Renal cortex interstitium (tissue), 11 donors: Measurements from ENCODE around the gene LTBP1. TPM values are rescaled to one million over a fixed set of nuclear protein-coding genes. Genes with fewer than 3 reads are reported as not detected.

Experiments
- DNase-seq, 11 donors: peaks; one replicate each; pipeline ENCODE4 v3.0.0-alpha.2; 2013; ENCODE audit warnings: low read depth in 9 of 11, low spot score in 4 of 11; ENCODE audit errors: extremely low read depth in 1 of 11
- polyA plus RNA-seq, 3 donors: library from polyadenylated mRNA; unstranded; fragments of 120-200 nt; gene quantifications; one replicate each; pipeline ENCODE4 v1.2.1, GENCODE V29; 2013; ENCODE audit not compliant: insufficient read length in 3 of 3

LTBP1 gene
- polyA plus RNA-seq, 3 donors = 64.5 to 92.8 (median 82.8) TPM

DNA sequence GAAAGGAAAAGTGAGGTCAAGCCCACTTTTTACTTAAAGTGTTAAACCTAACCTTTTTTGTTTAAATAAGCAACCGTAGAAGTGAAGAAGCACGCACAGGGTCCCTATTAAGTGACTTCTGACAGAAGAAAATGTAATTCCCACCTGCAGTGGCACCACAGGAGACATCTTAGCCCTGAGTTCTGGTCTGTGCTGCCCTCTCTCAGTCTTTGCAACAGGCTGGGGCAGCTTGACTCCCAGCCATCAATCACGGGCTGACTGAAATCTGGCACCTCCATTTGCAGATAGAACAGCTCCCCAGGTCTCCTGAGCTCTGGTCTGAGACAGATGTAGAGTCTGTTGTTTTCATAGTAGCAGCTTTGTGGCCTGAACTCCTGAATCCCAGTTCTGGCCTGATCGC, 170.0 kb downstream of the LTBP1 start:
- DNase-seq = no peak

DNA sequence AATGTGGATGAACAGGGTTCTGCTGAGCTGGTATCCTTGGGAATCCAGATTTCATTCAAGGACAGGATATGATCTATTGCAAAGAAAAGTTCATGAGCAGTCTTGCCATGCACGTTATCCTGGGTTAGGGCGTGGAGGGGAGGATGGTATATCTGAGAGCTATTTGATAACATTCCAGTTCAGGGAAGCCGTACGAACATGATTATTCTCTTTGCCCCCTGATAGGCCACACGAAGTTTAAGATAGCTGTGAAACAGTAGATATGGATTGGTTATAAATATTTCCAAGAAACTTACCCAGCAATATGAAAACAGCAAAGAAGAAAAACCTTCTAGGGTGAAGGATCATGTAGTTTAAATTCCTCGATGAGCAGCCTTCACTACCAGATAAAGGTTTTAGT, 171.9 kb downstream of the LTBP1 start:
- no peak for DNase-seq

DNA sequence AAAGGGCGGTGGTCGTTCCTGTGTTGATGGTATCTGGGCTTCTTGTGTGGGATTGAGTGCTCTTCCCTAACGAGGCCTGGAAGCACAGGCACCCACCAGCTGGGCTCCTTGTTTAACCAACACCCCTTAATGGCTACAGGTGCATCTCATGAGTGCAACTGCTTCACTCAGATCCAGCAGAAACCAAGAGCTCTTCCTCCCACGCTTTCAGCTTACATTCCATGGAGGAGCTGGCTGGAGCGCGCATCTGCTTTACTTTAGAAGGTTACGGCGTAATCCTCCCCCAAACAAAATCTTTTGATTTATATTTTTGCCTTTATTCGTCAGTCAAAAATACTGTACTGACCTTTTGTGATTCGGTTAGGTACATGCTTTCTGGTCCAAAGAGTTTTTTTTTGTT, 174.7 kb downstream of the LTBP1 start:
- no peak for DNase-seq

DNA sequence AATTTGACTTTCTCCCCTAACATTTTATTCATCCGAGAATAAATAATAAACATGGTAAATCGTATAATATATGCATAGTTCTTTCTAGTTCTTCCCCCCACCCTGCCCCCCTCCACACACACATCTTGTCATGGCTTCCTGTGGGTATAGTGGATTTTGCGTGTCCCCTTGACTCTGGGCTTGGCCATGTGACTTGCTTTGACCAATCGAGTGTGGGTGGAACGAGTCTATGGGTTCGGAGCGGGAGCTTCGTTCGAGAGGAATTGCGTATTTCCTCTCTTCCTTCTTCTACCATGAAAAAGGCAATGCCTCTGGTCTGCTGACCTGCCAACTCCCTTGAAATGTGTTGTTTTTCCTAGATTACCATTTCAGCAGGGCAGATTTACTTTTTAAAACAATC, 175.2 kb downstream of the LTBP1 start:
- DNase-seq = no peak

DNA sequence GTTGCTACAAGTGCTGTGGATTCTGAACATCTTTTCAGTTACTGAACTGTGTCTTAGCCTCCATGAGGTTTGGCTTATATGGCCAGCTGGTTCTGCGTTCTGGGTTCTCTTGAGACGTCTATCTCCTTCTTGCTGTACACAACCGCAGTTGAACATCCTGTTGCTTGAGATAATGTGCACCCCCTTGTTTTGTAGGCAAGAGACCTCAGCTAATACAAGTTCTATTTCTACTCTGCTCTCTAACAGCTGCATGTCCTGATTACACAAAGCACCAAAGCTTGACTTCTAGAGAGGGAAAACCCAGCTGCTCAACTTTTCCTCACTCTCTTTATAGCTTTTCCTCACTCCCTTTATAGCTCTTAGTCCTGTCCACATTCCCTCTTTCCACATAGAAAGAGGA, 176.0 kb downstream of the LTBP1 start:
- no peak for DNase-seq

DNA sequence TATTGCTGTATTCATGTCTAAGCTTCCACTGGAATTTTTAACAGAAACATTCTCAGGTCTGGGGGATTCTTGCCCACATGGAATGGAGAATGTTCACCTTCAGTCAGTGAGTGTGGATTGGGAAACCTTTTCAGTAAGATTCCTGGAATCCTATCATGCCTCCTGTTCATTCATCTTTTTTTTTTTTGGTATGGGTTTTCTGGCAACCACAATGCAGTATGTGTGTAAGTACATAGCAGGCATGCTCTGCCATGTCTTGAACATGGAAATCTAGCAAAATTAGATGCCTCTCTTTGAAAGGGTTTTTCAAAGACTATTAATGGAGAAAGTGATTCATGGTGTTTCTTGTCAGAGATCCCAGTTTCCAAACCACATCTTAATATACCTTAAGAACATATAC, 176.5 kb downstream of the LTBP1 start:
- DNase-seq = no peak

DNA sequence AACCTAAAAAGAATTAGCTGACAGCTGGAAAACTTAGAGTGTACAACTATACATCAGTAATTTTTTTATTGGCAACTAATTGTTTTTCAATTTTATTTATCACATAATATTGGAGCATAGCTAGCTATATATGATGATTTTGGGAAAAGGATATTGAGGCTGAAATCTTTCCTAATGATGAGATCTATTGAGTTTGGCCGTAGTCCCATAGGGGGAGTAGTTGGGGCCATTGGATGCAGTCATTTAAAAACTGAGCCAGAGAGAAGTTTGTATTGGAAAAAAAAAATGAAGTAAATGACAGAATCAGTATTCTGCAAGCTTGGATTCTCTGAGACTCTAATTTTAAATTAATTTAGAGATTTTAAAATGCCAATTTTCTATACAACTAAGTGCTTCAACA, 179.8 kb downstream of the LTBP1 start:
- DNase-seq = no peak

DNA sequence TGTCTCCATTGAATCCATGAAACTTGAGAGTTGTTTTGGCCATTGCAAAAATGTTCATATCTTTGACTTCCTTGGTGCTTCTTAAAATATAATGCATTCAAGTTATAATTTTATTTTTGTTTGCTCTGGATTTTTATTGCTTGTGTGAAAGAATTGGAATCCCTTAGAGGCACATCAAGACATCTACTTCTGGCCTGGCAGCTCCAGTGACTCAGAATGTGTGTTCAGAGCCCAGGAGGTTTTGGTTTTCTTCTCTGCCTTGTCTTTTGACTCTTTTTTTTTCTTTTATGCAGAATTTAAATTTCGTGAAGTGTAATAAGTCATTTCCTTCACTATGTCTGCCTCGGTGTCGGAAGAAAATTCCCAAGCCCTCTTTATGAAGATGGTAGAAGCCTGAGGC, 180.2 kb downstream of the LTBP1 start:
- no peak for DNase-seq

DNA sequence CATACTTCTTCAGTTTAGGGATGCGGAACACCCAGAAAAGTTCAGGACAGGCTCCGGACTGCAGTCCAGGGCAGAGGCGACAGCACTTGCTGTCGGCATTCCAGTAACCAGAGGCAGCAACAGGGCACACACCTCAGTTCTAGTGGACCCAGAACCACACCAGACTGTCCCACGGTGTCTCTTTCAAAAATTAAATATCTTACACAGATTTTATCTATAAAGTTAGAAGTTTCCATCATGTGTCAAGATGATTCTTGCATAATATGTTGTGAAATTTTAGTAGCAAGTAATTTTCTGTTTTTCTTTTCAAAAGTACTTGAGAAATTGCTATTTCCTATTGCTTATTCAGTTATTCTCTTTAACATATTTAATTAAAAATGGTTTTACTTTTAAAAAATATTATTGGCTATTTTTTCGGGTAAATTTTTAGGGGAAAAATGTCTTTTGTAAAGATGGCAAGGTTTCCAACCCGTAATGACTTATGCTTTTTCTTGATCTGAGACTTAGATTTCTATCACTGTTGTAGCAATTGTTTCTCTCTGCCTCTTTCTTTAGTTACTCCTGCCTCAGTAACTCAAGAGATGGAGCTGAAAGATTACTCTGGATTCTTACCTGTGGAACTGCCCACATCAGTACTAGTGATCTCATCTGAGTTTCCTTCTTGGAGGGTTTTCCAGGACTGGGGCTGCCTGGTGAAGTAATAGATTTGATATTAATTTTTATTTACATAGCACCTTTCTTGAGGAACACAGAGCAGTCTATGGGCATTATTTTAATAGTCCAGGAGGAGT, 182.7 kb downstream of the LTBP1 start:
- no peak for DNase-seq

DNA sequence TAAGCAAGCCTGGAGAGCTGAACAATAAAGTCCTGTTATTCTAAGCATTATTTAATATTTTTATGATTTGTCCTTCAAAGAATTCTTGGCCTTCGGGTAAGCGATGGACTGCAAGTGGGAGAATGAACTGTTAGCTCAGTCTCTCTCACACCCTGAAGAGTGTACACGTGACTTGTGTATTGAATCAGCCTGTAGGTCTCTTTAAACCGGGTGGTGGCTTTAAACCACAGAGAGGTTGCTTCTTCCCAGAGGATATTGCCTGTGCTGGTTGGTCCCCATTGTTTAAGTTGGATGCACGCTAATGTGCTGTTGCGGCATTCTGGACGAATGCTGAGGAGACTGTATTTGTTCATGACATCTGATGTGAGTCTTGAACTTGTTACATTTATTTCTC, 183.3 kb downstream of the LTBP1 start:
- DNase-seq = no peak

DNA sequence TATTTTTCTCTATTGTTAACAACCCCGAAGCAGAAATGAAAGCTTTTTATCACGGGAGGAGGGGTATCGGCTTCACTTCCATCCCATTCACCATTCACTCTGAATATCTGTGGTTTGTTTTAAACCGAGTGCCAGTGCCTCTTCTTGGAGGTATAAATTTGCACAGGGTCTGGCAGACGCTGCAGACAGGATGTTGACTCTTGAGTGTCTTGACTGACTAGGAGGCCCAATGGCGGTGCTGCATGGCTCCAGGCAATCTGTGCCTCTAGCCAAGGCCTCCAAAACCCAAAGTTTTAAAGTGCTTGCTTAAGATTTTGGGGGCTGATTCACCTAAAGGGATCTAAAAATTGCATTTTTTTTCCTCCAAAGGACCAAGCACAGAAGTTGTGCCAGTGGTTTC, 183.8 kb downstream of the LTBP1 start:
- no peak for DNase-seq

DNA sequence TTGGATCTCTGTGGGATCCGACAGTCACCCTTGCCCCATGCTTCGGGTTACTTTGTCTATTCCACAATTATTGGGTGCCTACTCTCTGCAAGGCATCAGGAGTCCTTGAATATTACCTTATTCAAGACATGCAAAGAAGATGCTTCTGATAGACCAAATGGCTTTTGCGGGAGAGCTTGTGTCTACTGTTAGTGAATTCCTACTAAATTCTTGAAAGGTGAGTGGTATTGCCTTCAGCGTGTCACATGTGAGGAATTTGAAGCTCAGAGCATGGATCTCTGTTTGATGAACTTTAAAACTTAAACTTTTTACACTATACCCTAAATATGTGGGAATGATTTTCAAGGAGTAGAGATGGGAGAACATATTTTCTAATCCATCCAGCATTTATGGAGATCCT, 184.4 kb downstream of the LTBP1 start:
- DNase-seq = no peak

DNA sequence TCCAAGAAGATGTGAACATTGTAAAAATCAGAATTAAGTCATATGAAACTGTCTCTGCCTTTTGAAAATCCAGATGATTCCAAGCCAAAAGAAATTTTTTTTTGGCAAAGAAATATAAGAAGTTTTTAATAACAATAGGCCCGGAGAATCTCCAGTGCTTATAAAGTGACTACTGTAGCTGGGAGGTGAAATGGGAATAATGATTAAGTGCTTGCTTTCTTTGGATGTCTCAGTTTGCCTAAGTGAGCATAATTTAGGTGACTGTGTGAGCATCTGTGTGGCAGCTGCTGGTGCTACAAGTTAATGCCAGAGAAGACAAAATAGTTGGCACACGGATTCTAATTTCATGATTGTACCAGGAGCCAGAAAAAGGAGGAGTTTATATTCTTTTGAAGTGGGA, 185.0 kb downstream of the LTBP1 start:
- no peak for DNase-seq

DNA sequence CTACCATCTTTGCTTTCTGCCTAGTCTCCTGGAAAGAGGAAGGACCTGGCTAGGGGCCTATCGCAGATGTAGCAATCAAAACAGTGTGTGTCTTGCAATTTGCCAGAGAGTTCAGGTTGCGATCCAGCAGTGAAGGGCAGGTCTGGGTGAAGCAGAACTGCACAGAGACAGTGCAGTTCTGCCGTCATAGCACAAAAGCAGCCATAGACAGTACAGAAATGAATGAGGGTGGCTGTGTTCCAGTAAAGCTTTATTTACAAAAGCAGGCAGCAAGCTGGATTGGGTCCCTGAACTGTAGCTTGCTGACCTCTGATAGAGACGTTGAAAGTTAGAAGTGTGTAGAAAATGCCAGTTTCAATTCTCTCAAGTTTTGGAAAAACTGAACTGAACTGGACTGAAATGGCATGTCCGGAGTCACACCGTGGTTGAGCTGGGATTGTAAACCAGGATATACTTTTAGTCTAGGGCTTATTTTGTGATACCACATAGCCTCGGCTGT, 186.8 kb downstream of the LTBP1 start:
- DNase-seq = no peak

DNA sequence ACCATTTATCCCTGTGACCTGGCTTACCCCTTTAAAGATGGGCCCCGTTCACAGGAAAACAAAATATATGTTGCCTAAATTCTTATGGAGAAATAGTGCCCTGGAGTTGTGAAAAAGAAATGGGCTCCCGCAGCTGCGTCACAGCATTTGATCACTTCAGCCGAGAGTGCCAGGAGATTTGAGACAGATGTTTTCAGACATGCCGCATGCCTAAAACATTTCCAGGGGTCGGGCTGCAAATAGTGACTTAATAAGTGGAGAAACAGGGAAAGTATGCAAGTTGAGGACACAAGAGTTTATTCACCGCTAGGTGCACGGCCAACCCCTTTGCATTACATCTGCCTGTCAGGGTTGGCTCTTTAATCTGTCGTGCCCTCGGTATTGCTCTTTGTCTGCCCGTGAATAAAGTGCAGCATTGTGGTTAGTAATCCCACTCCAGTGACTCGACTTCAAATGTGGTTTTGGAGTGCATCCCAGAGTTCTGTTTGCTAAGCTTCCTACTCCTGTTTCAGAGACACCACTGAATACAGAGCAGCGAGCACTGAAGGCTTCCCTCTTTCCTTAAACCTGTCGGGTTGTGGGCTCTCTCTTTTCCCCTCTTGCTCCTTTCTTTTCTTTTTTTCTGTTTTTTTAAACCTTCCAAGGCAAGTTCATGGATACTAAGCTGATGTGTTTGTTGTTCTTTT, 187.5 kb downstream of the LTBP1 start:
- DNase-seq = peak in 9 of 11 donors; percentile 39 to 67 (median 53)

DNA sequence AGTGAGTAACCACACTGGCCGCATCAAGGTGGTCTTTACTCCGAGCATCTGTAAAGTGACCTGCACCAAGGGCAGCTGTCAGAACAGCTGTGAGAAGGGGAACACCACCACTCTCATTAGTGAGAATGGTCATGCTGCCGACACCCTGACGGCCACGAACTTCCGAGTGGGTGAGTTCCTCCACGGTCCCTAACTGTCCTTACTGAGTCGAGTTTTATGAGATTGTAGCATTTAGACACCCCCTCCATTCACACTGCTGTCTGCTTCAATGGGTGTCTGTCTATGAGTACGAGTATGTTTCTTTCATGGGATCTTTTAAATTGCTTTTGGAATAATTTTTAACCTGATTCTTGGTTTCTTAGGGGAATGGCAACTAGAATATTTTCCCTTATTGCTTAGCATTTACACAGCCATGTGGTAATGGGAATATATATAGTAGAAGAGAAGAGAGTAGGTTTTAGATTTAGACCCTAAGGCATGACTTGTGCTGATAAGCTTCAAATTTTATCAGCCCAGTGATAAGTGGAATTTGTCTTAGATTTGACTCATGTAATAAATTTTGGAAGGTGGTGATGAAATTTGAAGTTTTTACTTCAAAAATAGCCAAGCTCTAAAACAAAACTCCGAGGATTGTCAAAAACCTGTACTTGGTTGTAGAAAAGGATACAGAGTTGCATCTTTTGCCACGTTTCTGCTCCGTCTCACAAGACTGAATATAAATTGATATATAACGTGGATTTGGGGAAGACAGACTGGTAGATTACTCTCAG, 188.2 kb downstream of the LTBP1 start:
- DNase-seq = peak in 2 of 11 donors; percentile 8 to 15

DNA sequence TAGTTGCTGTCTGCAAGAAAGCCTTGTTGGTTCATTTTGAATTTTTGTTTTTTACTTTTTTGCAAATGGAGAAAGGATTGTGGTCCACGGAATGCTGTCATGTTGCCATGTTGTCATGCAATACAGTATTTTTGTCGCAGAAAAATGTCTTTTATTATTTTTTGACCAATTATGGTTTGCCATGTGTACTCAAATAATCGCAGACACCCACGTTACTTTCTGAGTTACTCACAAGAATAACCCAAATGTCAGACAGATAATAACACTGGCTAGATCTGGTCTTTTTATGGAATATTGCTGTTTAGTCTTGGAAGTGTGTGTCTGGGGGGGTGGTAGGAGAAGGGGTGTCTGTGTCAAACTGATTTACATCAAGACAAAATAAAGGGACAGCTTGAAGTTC, 188.9 kb downstream of the LTBP1 start:
- no peak for DNase-seq

DNA sequence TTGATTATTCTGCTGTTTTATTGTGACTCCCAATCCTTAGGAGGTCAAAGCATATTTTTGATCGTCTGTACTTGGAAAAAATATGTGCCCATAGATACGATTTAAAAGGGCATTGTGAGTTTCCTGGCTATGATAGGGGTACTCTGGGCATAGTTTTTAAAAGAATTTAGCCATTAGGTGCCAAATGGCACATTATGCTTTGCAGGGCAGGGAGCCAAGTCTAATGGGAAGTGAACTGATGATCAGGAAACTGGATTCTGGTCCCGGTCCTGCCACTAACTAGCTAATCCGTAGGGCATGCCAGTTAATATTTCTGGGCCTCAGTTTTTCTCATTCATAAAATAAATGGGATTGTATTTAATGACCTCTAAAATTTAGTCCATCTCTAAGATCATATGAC, 189.3 kb downstream of the LTBP1 start:
- DNase-seq = no peak

DNA sequence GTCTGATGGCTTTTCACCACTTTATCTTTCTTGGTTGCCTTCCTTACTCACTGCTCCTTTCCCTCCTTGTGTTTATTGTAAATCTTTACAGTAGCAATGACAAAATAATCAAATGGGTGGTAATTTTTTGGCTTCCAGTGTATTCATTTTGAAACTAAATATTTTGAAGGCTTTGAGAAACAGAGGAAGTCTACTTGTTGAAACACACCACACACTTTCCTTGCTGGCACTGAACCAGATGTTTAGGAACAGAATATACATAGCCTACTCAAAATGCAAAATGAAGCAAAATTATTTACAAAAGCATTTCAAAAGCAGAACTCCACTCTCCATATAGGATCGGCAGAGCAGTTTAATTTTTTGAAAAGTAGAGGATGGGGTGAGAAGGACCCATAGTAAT, 189.8 kb downstream of the LTBP1 start:
- DNase-seq = no peak

DNA sequence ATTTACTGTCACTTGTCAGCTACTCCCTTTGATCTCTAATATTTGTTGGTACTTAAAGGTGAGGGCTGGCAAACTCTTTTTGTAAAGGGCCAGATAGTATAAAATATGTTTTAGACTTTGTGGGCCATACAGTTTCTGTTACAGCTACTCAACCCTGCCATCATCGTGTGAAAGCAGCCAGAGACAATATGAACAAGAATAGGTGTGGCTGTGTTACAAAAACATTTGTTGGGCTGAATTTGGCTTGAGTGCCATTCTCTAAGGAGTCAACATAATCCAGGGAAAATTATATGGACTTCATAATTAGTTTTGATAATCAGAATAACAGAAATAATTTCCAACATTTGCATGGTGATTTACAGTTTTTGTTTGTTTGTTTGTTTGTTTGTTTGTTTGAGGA, 190.6 kb downstream of the LTBP1 start:
- no peak for DNase-seq
